ENCODE results near the gene OR2A42.
"Not testable (repeated sequence)": the region's sequence is repeated elsewhere in the genome, so short reads cannot be mapped to it uniquely, and the experiment has no call there.

DNA sequence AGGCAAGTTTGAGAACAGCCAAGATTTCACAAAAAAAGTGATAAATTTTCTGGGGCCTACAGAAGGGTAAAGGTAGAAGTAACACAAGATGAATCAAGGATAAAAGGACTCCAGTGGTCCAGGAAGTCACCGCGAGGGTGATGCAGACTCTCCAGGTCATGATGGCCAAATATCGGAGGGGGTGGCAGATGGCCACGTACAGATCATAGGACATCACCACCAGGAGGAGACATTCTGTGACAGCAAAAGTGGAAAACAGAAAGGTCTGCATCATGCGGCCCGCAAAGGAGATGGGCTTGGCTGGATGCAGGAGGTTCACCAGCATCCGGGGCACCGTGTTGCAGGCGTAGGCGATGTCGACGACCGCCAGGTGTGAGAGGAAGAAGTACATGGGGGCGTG, 19.7 kb upstream of the OR2A42 start:
- TF ChIP-seq, protein P1, sequence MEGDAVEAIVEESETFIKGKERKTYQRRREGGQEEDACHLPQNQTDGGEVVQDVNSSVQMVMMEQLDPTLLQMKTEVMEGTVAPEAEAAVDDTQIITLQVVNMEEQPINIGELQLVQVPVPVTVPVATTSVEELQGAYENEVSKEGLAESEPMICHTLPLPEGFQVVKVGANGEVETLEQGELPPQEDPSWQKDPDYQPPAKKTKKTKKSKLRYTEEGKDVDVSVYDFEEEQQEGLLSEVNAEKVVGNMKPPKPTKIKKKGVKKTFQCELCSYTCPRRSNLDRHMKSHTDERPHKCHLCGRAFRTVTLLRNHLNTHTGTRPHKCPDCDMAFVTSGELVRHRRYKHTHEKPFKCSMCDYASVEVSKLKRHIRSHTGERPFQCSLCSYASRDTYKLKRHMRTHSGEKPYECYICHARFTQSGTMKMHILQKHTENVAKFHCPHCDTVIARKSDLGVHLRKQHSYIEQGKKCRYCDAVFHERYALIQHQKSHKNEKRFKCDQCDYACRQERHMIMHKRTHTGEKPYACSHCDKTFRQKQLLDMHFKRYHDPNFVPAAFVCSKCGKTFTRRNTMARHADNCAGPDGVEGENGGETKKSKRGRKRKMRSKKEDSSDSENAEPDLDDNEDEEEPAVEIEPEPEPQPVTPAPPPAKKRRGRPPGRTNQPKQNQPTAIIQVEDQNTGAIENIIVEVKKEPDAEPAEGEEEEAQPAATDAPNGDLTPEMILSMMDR (conservative IDR thresholded peaks at IDR 0.05 in 1 of 2, IDR thresholded peaks at IDR 0.05 in 1 of 2; ENCODE audit: low read depth in 1 of 2, low read length in 2 of 2): not testable (repeated sequence)
- not testable (repeated sequence) for TF ChIP-seq EZH2 (IDR thresholded peaks at IDR 0.05; ENCODE audit: low read length, missing control alignments)
